PC-9 (cell line): ENCODE results near the gene NOS1AP. TPM values are rescaled to one million over a fixed set of nuclear protein-coding genes. Genes with fewer than 3 reads are reported as not detected.

Experiments
- BruUV-seq: library from RNA; stranded (reverse); fragments of 400-500 nt; replicated peaks from 2 replicates; lab custom pipeline; 2021; lab: Mats Ljungman, UMichigan
- CTCF ChIA-PET: fragments of 300-600 bp; sonication (Branson Sonifier 250); formaldehyde crosslinking; loops from one replicate; lab custom pipeline; 2022; ENCODE audit warnings: antibody characterized with exemption; lab: Charles Lee
- POLR2A ChIA-PET: fragments of 300-600 bp; sonication (Branson Sonifier 250); formaldehyde crosslinking; loops from one replicate; lab custom pipeline; 2022; ENCODE audit warnings: antibody characterized with exemption; ENCODE audit not compliant: unreplicated experiment; lab: Charles Lee
- DNase-seq, 2 experiments: peaks; one replicate each; pipeline versions ENCODE4 v3.0.0 to v3.0.0-alpha.2; 2015 to 2022; ENCODE audit warnings: mixed read lengths in 1 of 2
- H2AFZ ChIP-seq: fragments of 200-600 bp; sonication (generic); 2 replicates; pipeline ENCODE4 v1.8.1; 2017; ENCODE audit warnings: antibody characterized with exemption
- H3F3A ChIP-seq: fragments of 200-600 bp; sonication (generic); 2 replicates; pipeline ENCODE4 v1.8.1; 2017; ENCODE audit warnings: antibody characterized with exemption, mild to moderate bottlenecking, low read depth; ENCODE audit not compliant: insufficient read depth
- H3K27ac ChIP-seq: fragments of 200-600 bp; sonication (generic); 2 replicates; pipeline ENCODE4 v1.6.1; 2016; ENCODE audit warnings: mixed run types
- H3K27me3 ChIP-seq: fragments of 200-600 bp; sonication (generic); 2 replicates; pipeline ENCODE4 v1.6.1; 2016; ENCODE audit warnings: low read depth, mixed run types; ENCODE audit not compliant: insufficient read depth
- H3K36me3 ChIP-seq: fragments of 200-600 bp; sonication (generic); 2 replicates; pipeline ENCODE4 v1.6.1; 2016; ENCODE audit warnings: low read depth, mixed run types
- H3K4me1 ChIP-seq: fragments of 200-600 bp; sonication (generic); replicated peaks from 2 replicates; pipeline ENCODE4 v1.6.1; 2016; ENCODE audit warnings: mixed run types; ENCODE audit not compliant: insufficient read depth
- H3K4me2 ChIP-seq: fragments of 200-600 bp; sonication (generic); 2 replicates; pipeline ENCODE4 v1.6.1; 2017; ENCODE audit warnings: mixed run types
- H3K4me3 ChIP-seq: fragments of 200-600 bp; sonication (generic); 2 replicates; pipeline ENCODE4 v1.6.1; 2016; ENCODE audit warnings: mixed run types
- H3K79me2 ChIP-seq: fragments of 200-600 bp; sonication (generic); 2 replicates; pipeline ENCODE4 v1.6.1; 2017; ENCODE audit warnings: low read depth, mixed run types
- H3K9me2 ChIP-seq: fragments of 200-600 bp; sonication (generic); 2 replicates; pipeline ENCODE4 v1.8.1; 2017; ENCODE audit warnings: mild to moderate bottlenecking; ENCODE audit not compliant: insufficient read depth
- H3K9me3 ChIP-seq: fragments of 200-600 bp; sonication (generic); 2 replicates; pipeline ENCODE4 v1.8.1; 2016; ENCODE audit warnings: low read depth; ENCODE audit not compliant: insufficient read depth
- H4K20me1 ChIP-seq: fragments of 200-600 bp; sonication (generic); 2 replicates; pipeline ENCODE4 v1.8.1; 2017; ENCODE audit not compliant: insufficient read depth
- CTCF ChIP-seq: fragments of 200-600 bp; sonication (generic); conservative IDR thresholded peaks from 2 replicates; pipeline ENCODE4 v1.6.1; 2017; ENCODE audit warnings: mixed run types, antibody characterized with exemption, mild to moderate bottlenecking, moderate library complexity
- EZH2 ChIP-seq: fragments of 200-600 bp; sonication (generic); IDR thresholded peaks from 2 replicates; pipeline ENCODE4 v1.8.0; 2017; ENCODE audit warnings: antibody characterized with exemption, low read depth
- intact Hi-C: fragments of 100-400 bp; cut with micrococcal nuclease; formaldehyde crosslinking; loops from one replicate; pipeline ENCODE4 v1.10.0; 2022; ENCODE audit not compliant: unreplicated experiment
- total RNA-seq: library from RNA; stranded (reverse); gene quantifications from 2 replicates; pipeline ENCODE4 v1.2.3, GENCODE V29; 2021

Gene NOS1AP
- total RNA-seq, 1 experiment from 2014 or later, result 9.9 TPM

GRCh38 chr1:162165528-162165927, 96.0 kb downstream of the NOS1AP start:
- Histone ChIP-seq H3K4me1 (peaks cover 29% of the 10 kb centered on the region), H3F3A (peaks cover 24% of the 10 kb centered on the region)
- CTCF ChIA-PET, result no interaction called here

GRCh38 chr1:162166917-162167615, 97.6 kb downstream of the NOS1AP start:
- H3K4me2 ChIP-seq, result peak overlapping the region; percentile 16
- TF ChIP-seq CTCF (no peak), EZH2 (no peak)
- H3K4me3 ChIP-seq, result no peak overlapping the region
- CTCF ChIA-PET, result no interaction called here
- H3K9me3 ChIP-seq, result no peaks in the 10 kb centered on the region
- no peaks in the 10 kb centered on the region for H3K36me3 ChIP-seq
- H2AFZ ChIP-seq, result no peak overlapping the region
- peaks cover 24% of the 10 kb centered on the region for H3F3A ChIP-seq
- peaks cover 29% of the 10 kb centered on the region for H3K4me1 ChIP-seq
- peaks cover 19% of the 10 kb centered on the region; the same call in 1 of the 2 replicates for H4K20me1 ChIP-seq
- intact Hi-C loops, result loop anchor here (5.0 kb wide), 1 partner anchor 100 kb away; no protein-coding TSS in a partner anchor
- no peak overlapping the region for H3K27ac ChIP-seq
- POLR2A ChIA-PET, result no interaction called here
- H3K79me2 ChIP-seq, result peaks cover 92% of the 10 kb centered on the region
- no peaks in the 10 kb centered on the region for H3K27me3 ChIP-seq
- BruUV-seq, result no TSS peak
- no peaks in the 10 kb centered on the region for H3K9me2 ChIP-seq
- peak in 1 of 2 experiments; percentile 73 for DNase-seq

More at GRCh38 chr1:162165528-162165927, 96.0 kb downstream of the NOS1AP start:
- H3K27me3 ChIP-seq, result no peaks in the 10 kb centered on the region
- no peak overlapping the region for H3K4me3 ChIP-seq
- H4K20me1 ChIP-seq, result peaks cover 19% of the 10 kb centered on the region; the same call in 1 of the 2 replicates
- H2AFZ ChIP-seq, result no peak overlapping the region
- intact Hi-C loops, result loop anchor here (5.0 kb wide), 1 partner anchor 102 kb away; no protein-coding TSS in a partner anchor
- H3K4me2 ChIP-seq, result no peak overlapping the region
- H3K27ac ChIP-seq, result no peak overlapping the region
- no peaks in the 10 kb centered on the region for H3K9me3 ChIP-seq
- peaks cover 92% of the 10 kb centered on the region for H3K79me2 ChIP-seq
- no TSS peak for BruUV-seq
- no peaks in the 10 kb centered on the region for H3K9me2 ChIP-seq
- H3K36me3 ChIP-seq, result no peaks in the 10 kb centered on the region
- POLR2A ChIA-PET, result no interaction called here
- DNase-seq, result no peak
- TF ChIP-seq EZH2 (no peak), CTCF (no peak)

GRCh38 chr1:162168261-162168660, 98.8 kb downstream of the NOS1AP start:
- Histone ChIP-seq H3K79me2 (peaks cover 89% of the 10 kb centered on the region), H3K27ac (no peak overlapping the region), H3K27me3 (no peaks in the 10 kb centered on the region), H3K9me2 (no peaks in the 10 kb centered on the region), H2AFZ (no peak overlapping the region), H4K20me1 (peaks cover 19% of the 10 kb centered on the region; the same call in 1 of the 2 replicates), H3K9me3 (no peaks in the 10 kb centered on the region), H3F3A (peaks cover 30% of the 10 kb centered on the region), H3K4me1 (peaks cover 29% of the 10 kb centered on the region), H3K4me2 (peak overlapping the region; percentile 16), H3K36me3 (no peaks in the 10 kb centered on the region), H3K4me3 (no peak overlapping the region)
- TF ChIP-seq EZH2 (no peak), CTCF (no peak)
- intact Hi-C loops, result loop anchor here (5.0 kb wide), 1 partner anchor 99 kb away; no protein-coding TSS in a partner anchor
- BruUV-seq, result no TSS peak
- ChIA-PET POLR2A (no interaction called here), CTCF (interaction anchor here (0.5 kb wide), 1 partner anchor 108 kb away, joined by 3 read pairs; no protein-coding TSS in a partner anchor)
- DNase-seq, result peak; percentile 53 to 82
